Measurements from ENCODE around the gene DNMT3A. TPM values are rescaled to one million over a fixed set of nuclear protein-coding genes. Genes with fewer than 3 reads are reported as not detected.

Gene DNMT3A
- total and polyA plus RNA-seq, 2 donors (not counting 1 experiment from before 2014, with no cell fraction given), result 8.9 to 24.5 TPM

DNA sequence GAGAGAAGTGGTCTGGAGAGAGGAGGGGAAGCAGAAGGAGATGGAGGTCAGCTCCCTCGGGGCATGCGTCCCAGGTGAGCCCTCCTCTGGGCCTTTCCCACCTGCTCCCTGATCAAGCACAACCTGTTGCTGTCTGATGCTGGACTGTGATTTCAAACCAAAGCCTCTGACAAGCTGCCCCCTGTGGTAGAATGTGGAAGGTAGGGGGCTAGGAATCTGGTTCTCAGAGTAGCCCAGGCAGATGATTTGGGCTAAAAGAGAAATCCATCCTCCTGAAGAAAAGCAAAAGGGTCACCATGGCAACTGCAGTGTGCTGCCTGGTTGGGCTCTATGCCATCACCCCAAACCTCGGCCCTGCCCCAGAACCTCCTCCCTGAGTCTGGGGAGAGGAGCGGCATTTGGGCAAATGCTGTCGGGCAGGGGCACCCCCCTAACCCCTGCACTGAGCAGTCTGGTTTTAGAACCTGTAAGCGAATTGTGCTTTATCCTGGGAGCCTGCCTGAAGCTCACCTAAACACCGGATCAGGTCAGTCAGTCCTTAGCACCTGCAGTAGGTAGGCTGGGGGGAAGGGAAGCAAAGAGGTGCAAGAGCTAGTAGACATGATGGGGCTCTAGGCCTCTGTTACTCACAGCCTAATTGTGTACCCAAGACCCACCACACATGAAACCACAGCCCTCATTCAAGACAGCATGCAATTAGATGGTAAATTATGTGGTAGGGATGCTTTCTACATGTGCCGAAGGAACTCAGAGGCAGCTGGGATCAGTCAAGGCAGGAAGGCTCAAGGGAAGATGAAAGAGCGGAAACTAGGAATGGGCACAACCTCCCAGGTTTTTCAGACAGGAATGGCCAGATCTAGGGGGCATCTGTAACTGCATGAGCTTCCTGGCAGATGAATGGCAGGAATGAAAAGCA lies 83.5 kb downstream of the DNMT3A start:
- no peaks in the 10 kb centered on the region for H3K79me2 ChIP-seq (ENCODE audit: control insufficient read depth, insufficient read depth, low read length)
- H2AFZ ChIP-seq (ENCODE audit: insufficient read depth, low read depth, low read length, poor library complexity, severe bottlenecking), result no peak overlapping the region
- no peak overlapping the region for H3K4me3 ChIP-seq (ENCODE audit: control extremely low read depth in 1 of 5, extremely low read depth in 1 of 5, insufficient read depth in 1 of 5, low read depth in 2 of 5, low read length in 4 of 5)
- H3K9me3 ChIP-seq (ENCODE audit: control extremely low read depth in 1 of 3, control insufficient read depth in 2 of 3, insufficient read depth in 1 of 3, low read length in 2 of 3), result no peaks in the 10 kb centered on the region
- DNase-seq (no peak), ATAC-seq (ENCODE audit: low read depth) (no peak)
- H3K36me3 ChIP-seq (replicated peaks in 1 of 2; ENCODE audit: control extremely low read depth in 1 of 2, control insufficient read depth in 1 of 2, extremely low read depth in 1 of 2, insufficient read depth in 2 of 2, low read length in 1 of 2), result peaks cover 2 to 6% of the 10 kb centered on the region in 2 experiments
- intact Hi-C loops (cut with micrococcal nuclease), result no loop called here
- Mint-ChIP-seq H3K4me3 (no peak overlapping the region), H3K27me3 (no peaks in the 10 kb centered on the region), H3K27ac (no peak overlapping the region), H3K9me3 (ENCODE audit: insufficient read depth) (no peaks in the 10 kb centered on the region), H3K4me1 (peaks cover 2% of the 10 kb centered on the region)
- TF ChIP-seq EZH2 (IDR thresholded peaks at IDR 0.05; ENCODE audit: borderline replicate concordance, insufficient read depth, low read depth, low read length, poor library complexity, severe bottlenecking) (no peak), CTCF (IDR thresholded peaks at IDR 0.05) (no peak)
- WGBS (ENCODE audit: insufficient coverage), result 88% methylated on average over 9 of the region's 9 CpGs
- no peaks in the 10 kb centered on the region for H3K27me3 ChIP-seq (replicated peaks in 1 of 4; ENCODE audit: control extremely low read depth in 1 of 4, control insufficient read depth in 3 of 4, insufficient read depth in 4 of 4, low read length in 3 of 4)
- ChIA-PET POLR2A (interaction anchor here (0.6 to 1.3 kb wide), 2 partner anchors 15 to 49 kb away, joined by 3 to 6 read pairs; no protein-coding TSS in a partner anchor), CTCF (interaction anchor here (0.6 kb wide), 1 partner anchor 266 kb away, joined by 4 read pairs; no protein-coding TSS in a partner anchor)
- no peaks in the 10 kb centered on the region for H3K4me1 ChIP-seq (ENCODE audit: control insufficient read depth in 2 of 2, insufficient read depth in 2 of 2, low read length in 2 of 2)
- H3K4me2 ChIP-seq (replicated peaks; ENCODE audit: low read depth, low read length, poor library complexity, severe bottlenecking), result no peak overlapping the region
- H3K9ac ChIP-seq (ENCODE audit: low read length), result no peak overlapping the region
- no peak overlapping the region for H3K27ac ChIP-seq (ENCODE audit: low read length in 2 of 2)
- no peaks in the 10 kb centered on the region for H4K20me1 ChIP-seq (ENCODE audit: control insufficient read depth, insufficient read depth, low read length, poor library complexity, severe bottlenecking)

GRCh38 chr2:25257032-25257552 lies 84.6 kb downstream of the DNMT3A start:
- no peak overlapping the region for H3K9ac ChIP-seq (ENCODE audit: low read length)
- Mint-ChIP-seq H3K4me1 (peaks cover 6% of the 10 kb centered on the region), H3K27me3 (no peaks in the 10 kb centered on the region), H3K9me3 (ENCODE audit: insufficient read depth) (no peaks in the 10 kb centered on the region), H3K27ac (no peak overlapping the region), H3K4me3 (no peak overlapping the region)
- H3K4me2 ChIP-seq (replicated peaks; ENCODE audit: low read depth, low read length, poor library complexity, severe bottlenecking), result no peak overlapping the region
- no peak overlapping the region for H3K27ac ChIP-seq (ENCODE audit: low read length in 2 of 2)
- H3K4me3 ChIP-seq (ENCODE audit: control extremely low read depth in 1 of 5, extremely low read depth in 1 of 5, insufficient read depth in 1 of 5, low read depth in 2 of 5, low read length in 4 of 5), result no peak overlapping the region
- 62% methylated on average over 6 of the region's 9 CpGs for WGBS (ENCODE audit: insufficient coverage)
- CTCF ChIA-PET, result no interaction called here
- POLR2A ChIA-PET, result no interaction called here
- no peak for ATAC-seq (ENCODE audit: low read depth)
- no peaks in the 10 kb centered on the region for H4K20me1 ChIP-seq (ENCODE audit: control insufficient read depth, insufficient read depth, low read length, poor library complexity, severe bottlenecking)
- H2AFZ ChIP-seq (ENCODE audit: insufficient read depth, low read depth, low read length, poor library complexity, severe bottlenecking), result no peak overlapping the region
- no peak for TF ChIP-seq CTCF (IDR thresholded peaks at IDR 0.05)
- no peak for TF ChIP-seq EZH2 (IDR thresholded peaks at IDR 0.05; ENCODE audit: borderline replicate concordance, insufficient read depth, low read depth, low read length, poor library complexity, severe bottlenecking)
- H3K36me3 ChIP-seq (replicated peaks in 1 of 2; ENCODE audit: control extremely low read depth in 1 of 2, control insufficient read depth in 1 of 2, extremely low read depth in 1 of 2, insufficient read depth in 2 of 2, low read length in 1 of 2), result peaks cover 2 to 6% of the 10 kb centered on the region in 2 experiments
- DNase-seq, result no peak
- H3K27me3 ChIP-seq (replicated peaks in 1 of 4; ENCODE audit: control extremely low read depth in 1 of 4, control insufficient read depth in 3 of 4, insufficient read depth in 4 of 4, low read length in 3 of 4), result no peaks in the 10 kb centered on the region
- intact Hi-C loops (cut with micrococcal nuclease), result no loop called here
- no peaks in the 10 kb centered on the region for H3K79me2 ChIP-seq (ENCODE audit: control insufficient read depth, insufficient read depth, low read length)
- H3K4me1 ChIP-seq (ENCODE audit: control insufficient read depth in 2 of 2, insufficient read depth in 2 of 2, low read length in 2 of 2), result peaks cover 3 to 7% of the 10 kb centered on the region in 2 donors
- H3K9me3 ChIP-seq (ENCODE audit: control extremely low read depth in 1 of 3, control insufficient read depth in 2 of 3, insufficient read depth in 1 of 3, low read length in 2 of 3), result no peaks in the 10 kb centered on the region

Data from B cell (primary cell).